SIG-M5 treated with dmso at 0.1 percent for 504 hours (cell line): ENCODE data around the gene CPXM1.
"Not testable (repeated sequence)": the region's sequence is repeated elsewhere in the genome, so short reads cannot be mapped to it uniquely, and the experiment has no call there.

Source experiments
- DNase-seq: peaks from one replicate; lab custom pipeline; 2025; ENCODE audit not compliant: unreplicated experiment; lab: John Stamatoyannopoulos, UW

CPXM1 gene

DNA sequence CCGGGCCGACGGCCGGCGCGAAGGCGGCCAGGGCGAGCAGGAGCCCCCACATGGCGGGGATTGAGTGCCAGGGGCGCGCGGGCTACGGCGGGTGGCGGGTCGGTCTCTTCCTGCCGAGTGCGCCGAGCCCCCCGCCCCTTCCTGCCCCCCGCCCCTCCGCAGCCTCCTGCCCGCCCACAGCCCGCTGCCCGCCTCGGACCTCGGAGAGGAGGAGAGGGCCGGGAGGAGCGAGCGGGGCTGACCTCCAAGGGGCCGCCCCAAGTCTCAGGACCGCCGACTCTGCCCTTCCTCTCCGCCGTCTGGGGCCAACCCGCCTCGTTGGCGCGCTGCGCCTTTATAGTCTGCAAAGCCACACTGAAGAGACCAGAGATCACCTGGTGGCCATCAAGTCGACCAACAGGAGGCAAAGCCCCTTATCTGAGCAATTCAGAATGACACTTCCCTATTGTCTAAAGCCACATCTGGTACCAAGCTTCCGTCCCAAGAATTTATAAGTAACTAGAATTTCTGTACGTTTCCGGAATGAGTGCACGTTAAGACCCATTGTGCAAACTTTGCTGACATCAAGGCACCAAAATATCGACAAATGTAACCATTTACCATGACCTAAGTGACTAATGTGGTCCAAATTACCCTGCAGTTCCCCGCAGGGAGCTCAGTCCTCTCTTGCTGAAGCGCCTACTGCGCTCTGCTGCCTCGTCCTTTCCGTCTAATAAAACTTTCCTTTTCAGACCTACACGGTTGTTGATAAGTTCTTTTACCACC is at the start of gene CPXM1:
CPXM1 (minus strand) TSS at position 107 of the 765 bp plus-strand sequence; CDS start at position 52, 55 bp downstream.
- DNase-seq, result peak; percentile 97

DNA sequence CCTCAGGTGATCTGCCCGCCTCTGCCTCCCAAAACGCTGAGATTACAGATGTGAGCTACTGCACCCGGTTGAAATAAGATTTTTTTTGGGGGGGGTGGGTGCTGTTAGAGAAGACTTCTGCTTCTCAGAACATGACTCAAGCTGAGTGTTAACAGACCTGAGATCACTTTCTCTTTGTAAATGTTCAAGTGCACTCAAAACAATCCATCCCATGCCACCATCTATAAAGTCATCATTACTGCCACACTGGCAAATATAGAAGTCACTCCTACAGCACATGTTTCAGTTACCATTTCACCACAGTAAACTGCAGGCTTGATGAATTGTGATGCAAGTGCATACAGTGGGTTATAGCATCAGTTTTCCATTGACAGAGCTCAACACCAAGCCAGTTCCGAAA is 49.1 kb upstream of the CPXM1 start:
- no peak for DNase-seq

DNA sequence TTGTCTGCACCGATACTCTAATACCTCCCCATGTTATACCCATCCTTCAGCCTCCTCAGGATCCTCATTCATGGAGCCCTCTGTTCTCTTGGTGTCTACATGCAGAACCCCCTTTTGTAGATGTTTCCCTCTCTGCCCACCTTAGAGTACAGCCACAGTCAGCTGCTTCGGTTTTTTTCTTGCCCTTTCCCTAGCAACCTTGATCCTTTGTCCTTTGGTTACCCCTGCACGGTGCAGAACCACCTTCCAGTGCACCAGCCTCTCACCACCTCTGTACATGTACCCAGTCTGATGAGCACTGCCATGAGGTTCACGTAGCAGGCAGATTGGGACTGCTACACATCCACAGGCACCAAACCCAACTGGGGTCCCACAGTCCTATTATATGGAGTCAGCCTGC is 47.4 kb upstream of the CPXM1 start:
- no peak for DNase-seq

DNA sequence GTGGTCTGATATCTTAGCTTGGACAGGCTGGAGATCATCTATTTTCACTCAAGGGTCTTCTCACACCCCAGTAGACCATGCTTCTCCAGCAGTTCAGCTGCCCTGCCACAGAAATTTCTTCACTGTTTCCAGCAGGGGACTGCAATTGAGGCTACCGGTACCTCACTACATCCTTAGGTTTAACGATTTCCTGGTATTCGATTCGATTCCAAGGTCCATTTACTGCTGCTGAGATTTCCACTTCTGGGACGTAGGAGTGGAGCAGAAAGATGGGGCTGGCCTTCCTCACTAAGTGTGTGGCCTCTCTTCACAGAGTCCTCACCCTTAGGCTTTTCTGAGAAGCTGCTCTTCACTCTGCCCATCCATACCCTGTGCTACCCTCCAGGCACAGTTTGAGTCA is 46.3 kb upstream of the CPXM1 start:
- no peak for DNase-seq

DNA sequence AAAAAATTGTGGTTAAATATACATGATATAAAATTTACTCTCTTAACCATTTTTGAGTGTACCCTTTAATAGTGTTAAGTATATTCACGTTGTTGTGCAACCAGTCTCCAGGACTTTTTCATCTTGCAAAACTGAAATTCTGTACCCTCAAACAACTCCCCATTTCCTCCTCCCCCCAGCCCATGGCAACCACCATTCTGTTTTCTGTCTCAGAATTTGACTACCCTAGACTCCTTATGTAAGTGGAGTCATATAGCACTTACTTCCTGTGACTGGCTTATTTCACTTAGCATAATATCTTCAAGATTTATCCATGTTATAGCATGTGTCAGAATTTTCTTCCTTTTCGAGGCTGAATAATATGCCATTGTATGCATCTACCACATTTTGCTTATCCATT is 45.2 kb upstream of the CPXM1 start:
- no peak for DNase-seq

DNA sequence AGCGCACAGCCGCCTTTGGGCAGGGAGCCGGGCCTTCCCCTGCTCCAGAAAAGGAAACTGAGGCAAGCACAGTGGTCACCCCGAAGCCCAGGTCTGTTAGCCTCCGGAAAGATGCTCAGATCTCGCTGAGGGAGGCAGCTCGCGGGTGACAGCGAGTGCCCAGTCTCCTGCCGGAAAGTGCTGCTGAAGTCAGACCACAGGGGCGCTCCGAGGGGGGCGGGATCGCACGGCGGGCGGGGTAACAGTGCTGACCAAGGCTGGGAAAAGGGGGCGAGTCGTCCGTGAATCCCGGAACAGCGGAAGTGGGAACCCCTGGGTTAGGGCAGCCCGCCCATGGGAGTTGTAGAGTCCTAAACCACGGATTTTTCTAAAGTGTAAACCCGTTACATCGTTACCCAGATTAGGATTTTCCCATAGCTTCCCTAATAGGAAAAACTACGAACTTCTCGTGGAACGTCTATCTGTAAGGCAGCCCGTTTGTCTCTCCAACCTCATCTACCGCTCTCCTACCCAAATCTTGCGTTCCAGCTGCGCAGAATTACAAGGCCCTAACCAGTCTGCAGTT is 40.6 kb upstream of the CPXM1 start:
- peak; percentile 22 for DNase-seq

DNA sequence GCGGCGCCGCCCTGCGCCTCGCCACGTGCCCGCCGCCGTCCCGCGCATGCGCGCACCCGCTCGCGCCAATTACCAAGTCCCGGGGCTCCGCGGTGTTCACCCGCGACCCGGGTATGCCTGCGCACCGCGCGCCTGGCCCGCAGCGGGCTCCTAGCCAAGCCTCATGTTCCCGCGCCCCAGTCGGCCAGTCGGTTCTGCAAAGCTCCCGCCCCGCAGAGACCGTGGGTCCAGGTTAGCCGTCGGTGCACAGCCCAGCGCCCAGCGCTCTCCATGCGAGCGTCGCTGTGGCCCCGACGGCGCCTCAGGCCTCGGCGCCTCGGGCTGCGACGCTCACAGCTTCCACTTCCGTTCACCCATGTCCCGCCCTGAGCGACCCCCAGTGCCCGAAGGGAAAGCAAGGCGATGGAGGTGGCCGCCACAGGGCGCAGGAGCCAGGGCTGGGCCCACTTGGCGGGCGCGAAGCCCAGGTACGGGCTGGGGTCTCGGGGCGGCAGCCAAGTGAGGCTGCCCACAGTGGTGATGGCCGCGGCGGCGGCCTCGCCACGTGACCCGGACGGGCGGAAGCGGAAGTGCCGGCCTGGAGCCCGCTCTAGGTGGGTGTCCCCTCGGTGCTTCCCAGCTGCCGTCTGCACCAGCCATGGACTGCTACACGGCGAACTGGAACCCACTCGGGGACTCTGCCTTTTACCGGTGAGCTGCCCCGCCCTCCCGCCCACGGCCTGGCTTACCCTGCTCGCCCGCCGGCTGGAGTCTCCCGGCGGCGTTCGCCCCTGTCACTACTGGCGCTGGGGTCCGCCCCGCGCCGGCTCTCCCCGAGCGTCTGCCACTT is 39.9 kb upstream of the CPXM1 start, which contains the start of the genes PCED1A and VPS16:
PCED1A (minus strand) TSS at position 518 of the 829 bp plus-strand sequence. CDS start 743 bp downstream, outside the sequence.
VPS16 (plus strand) TSS at position 608 of the 829 bp plus-strand sequence; CDS start at position 638, 30 bp downstream.
- peak; percentile 76 for DNase-seq

DNA sequence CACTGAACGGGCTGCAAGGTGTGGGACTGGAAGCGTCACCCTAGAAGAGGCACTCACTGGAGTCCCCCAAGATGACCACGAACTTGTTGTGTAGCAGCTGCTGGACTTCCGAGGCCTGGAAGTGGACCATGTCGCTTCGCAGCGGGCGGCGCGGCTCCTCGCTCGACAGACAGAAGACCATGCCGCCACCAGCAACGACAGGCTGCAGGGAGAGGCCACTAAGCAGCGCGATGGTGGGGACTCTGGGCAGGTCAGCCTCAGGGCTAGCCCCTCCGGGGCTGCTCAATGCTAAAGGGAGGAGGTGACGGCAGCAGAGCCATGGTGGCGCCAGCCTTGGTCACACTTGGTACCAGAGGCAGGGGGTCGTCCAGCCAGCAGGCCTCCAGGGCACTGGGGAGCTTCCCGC is 39.3 kb upstream of the CPXM1 start:
- DNase-seq, result no peak

DNA sequence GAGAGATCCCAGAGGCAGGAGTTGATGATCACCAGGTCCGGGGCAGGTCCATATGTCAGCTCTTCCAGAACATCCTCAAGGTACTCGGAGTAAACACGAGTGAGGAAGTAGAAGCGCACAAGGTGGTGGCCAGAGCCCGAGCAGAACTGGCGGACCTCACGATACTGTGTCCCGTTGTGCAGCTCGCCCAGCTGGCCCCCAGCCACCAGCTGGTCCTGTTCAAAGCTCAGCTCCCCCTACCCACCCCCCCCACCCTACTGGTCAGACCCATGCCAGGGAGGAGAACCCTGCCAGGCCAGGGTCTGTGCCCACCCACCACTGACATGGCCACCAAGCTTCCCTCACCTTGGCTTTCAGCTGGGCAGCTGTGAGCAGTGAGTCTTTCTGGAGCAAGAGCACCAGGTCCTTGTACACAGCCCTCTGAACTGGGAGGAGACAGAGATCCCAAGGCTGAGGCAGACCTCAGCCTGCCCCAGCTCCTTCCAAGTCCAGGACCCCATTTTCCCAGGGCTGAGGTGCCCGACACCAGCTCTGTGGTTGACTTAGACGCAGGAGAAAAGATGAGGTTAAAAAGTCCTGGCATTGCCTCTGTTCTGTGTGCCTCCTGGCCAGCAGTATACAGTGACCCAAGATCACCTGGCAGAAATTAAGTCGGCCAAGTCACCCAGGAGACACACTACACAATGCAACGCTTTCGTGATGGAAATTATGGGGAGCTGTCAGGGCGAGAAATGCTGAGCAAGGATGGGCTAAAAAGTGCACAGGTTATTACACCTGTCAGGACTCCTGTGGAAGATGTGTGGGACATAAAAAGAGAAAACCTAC is 38.6 kb upstream of the CPXM1 start:
- no peak for DNase-seq

DNA sequence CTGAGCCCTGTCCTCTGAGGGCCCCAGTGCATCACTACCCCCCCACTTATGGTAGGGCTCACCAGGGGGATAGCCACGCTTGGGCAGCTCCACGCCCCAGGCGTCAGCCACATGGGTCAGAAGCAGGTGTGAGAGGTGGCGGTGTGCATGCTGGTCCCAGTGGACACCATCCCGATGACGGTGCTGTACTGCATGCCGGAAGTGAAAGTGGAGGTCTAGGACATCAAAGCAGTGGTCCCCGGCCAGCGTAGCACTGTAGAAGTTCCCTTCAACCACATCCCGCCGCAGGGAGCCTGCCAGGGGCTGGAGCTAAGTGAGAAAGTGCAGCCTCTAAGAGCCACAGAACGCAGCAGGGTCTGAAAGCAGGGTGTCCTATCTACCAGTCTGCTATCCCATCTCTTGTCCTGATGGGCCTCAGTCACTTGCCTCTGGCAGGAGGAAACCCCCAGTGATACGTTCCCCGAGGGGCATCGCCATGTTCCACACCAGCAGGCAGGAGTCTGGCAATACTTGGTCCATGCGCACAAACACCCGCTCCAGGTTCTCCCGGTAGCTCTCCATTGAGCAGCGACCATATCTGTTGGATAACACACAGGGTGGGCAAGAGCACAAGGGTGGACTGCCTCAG is 37.9 kb upstream of the CPXM1 start:
- no peak for DNase-seq

DNA sequence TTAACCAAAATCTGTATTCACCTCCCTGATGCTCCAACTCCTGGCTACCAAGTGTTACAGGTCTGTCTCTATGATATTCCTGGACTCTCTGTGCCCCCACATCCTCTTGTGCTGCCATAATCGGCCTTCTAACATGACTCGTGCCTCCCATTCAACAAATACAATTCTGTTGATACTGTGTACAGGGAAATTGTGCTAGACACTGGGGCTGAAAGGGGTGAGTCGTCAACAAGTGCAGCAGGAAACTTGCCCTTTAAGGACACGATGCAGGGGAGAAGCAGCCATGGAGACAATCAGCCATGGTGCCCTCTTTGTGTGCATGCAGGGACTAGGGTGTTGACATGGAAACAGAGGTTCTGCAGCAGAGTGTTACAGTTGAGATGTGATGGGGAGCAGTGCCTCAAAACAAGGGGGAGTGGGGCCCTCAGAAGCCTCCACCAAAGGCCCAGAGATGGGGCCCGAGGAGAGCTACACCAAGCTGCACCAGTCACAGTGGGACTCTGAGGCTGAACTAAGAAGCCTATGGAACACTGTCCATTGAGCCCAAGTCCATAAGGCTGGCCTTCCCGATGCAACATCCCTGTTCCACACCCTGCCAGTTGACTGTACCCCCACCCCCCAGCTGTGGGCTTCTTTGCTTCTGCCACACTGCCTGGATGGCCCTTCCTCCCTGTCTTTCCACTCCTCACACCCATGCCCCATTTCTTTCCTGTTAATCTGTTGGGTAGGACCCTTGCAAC is 37.0 kb upstream of the CPXM1 start:
- DNase-seq, result no peak

DNA sequence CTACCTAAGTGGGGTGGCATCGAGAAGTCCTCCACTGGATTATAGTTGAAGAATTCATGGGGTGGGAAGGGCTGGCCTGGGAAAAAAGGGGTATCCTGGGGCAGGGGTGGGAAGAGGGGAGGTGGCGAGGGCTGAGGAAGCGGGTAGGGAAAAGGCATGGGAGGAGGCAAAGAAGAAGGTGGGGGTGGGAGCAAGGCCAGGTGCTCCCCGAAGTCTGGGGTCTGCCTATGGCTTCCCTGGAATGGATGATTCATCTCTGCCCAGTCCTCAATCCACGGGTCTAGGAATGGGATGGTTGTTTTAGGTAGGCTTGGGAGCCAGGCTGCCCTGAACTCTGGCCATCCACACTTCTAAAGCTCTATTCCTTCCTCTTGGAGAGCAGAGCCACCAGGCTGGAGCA is 35.6 kb upstream of the CPXM1 start:
- DNase-seq, result no peak

DNA sequence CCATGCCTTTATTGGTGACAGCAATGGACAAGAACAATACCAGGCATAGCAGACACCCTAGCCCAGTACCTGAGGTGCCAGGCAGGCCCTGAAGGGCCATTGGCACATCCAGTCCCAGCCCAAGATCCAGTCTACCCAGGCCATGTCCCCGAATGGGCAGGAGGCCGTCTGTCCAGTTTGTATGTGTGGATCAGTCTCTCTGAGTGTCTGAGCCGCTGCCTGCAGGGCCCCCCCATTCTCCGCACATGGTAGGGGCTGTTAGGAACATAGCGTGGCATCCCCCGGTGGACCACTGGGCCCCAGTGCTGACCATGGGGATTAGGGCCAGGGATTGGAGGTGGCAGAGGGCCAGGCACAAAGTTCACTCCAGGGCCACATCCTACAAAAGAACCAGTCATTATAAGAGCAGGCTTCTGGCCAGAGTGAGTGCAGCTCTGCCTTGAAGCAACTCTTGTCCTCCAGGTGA is 34.9 kb upstream of the CPXM1 start:
- no peak for DNase-seq

DNA sequence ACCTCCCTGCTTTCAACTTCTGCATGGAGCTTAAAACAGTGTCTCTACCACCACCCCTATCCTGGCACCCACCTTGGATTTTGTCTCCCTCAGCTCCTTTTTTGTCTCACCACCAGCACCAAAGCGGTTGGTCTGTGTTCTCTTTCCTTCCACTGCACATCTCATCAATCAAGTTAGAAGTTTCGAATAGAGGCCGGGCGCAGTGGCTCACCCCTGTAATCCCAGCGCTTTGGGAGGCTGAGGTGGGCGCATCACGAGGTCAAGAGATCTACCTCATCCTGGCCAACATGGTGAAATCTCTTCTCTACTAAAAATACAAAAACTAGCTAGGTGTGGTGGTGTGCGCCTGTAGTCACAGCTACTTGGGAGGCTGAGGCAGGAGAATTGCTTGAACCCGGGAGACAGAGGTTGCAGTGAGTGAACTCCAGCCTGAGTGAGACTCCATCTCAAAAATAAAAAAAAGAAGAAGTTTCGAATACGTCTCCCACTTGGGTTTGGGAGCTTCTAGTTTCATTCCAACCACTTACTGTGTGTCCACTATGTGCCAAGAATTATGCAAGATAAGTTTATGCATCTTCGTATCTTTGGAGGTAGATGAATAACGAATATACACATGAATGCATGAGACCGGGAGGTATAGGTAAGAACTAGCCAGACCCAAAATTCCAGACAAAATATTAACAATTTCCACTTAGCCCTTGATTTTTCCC is 34.1 kb upstream of the CPXM1 start:
- DNase-seq, result no peak

DNA sequence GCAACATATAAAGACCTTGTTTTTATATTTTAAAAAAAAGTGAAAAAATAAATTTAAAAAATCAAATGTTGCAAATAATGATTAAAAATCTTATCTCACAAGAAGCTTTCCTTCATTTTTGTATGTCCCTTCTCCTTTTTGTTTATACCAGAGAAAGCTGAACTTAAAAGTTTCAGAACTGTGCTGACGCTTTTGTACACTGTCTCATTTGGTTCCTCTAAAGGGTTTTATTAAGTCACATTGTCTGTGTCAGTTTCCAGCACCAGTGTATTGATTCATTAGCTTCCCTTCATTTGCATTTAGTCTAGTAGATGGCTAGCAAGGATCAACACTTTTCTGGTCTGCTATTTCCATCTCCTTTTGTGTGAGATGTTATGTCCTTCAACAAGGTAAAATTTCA is 33.3 kb upstream of the CPXM1 start:
- DNase-seq, result no peak

DNA sequence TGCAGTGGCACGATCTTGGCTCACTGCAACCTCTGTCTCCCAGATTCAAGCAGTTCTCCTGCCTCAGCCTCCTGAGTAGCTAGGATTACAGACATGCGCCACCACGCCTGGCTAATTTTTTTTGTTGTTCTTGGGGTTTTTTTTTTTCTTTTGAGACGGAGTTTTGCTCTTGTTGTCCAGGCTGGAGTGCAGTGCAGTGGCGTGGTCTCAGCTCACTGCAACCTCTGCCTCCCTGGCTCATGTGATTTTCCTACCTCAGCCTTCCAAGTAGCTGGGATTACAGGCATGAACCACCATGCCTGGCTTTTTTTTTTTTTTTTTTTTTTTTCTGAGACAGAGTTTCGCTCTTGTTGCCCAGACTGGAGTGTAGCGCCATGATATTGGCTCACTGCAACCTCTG is 30.8 kb upstream of the CPXM1 start:
- not testable (repeated sequence) for DNase-seq

DNA sequence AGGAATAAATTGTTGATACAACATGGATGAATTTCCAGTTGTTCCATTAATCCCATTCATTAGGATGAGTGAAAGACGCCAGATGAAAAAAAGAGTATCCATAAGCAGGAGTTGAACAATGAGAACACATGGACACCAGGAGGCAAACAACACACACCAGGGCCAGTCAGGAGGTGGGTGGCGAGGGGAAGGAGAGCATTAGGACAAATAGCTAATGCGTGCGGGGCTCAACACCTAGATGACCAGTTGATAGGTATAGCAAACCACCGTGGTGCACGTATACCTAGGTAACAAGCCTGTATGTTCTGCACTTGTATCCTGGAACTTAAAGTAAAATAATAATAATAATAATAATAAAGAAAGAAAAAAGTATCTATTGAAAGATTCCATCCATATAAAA is 28.9 kb upstream of the CPXM1 start:
- no peak for DNase-seq

DNA sequence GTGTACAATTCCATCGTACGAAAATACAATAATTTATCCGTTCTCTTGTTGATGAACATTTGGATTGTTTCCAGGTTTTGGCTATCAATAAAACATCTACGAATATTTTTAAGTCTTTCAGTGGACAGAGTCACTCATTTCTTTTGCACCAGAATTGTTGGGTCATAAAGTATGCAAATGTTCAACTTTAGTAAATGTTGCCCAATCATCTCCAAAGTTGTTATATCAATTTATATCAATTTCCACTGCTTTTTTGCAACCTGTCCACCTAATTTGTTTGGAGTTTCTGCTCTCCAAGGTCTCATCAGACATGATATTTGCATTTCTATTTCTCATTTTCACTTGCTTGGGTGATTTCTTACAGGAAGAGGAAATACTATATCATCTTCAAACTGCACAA is 26.2 kb upstream of the CPXM1 start:
- no peak for DNase-seq

DNA sequence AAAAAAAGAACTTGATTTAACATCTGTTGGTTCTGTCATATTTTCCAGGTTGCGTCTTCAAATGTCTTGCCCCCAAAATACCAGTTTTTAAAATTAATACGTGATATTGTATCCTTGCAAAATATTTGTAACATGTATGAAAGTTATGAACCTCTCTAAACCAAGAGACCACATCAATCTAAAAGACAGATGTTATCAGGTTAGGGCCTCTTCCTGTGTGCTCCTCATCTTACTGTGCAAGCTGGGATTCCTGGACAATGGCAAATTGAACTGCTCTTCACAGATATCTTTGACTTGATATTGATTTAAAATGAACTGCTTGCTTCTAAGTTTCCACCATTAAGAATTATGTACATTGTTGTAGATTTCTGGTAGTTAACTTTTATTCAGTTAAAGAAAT is 25.3 kb upstream of the CPXM1 start:
- DNase-seq, result no peak
